GM18502 (cell line): Measurements from ENCODE around the gene CYP1B1.
"Not testable (repeated sequence)": the region's sequence is repeated elsewhere in the genome, so short reads cannot be mapped to it uniquely, and the experiment has no call there.

Experiments
- ATAC-seq: cut with Tn5 transposase; IDR thresholded peaks from one replicate; pipeline ENCODE4 v1.9.1; 2021; ENCODE audit warnings: mild to moderate bottlenecking; ENCODE audit not compliant: unreplicated experiment, poor library complexity

The CYP1B1 gene

GRCh38 chr2:38075507-38076151 is at the start of gene CYP1B1:
CYP1B1 (minus strand) TSS chr2:38076151; CDS start chr2:38075388, 763 bp downstream.
- ATAC-seq, result no peak

GRCh38 chr2:38125007-38125406 is 49.1 kb upstream of the CYP1B1 start:
- no peak for ATAC-seq

GRCh38 chr2:38123911-38124310 is 48.0 kb upstream of the CYP1B1 start:
- no peak for ATAC-seq

- ATAC-seq, result no peak
Measured at GRCh38 chr2:38122344-38122743, 46.4 kb upstream of the CYP1B1 start.

GRCh38 chr2:38121481-38121880 is 45.5 kb upstream of the CYP1B1 start:
- ATAC-seq, result no peak

- ATAC-seq, result no peak
Measured at GRCh38 chr2:38120829-38121228, 44.9 kb upstream of the CYP1B1 start.

GRCh38 chr2:38120264-38120592 is 44.3 kb upstream of the CYP1B1 start:
- ATAC-seq, result no peak

GRCh38 chr2:38116762-38117161 is 40.8 kb upstream of the CYP1B1 start:
- no peak for ATAC-seq

- no peak for ATAC-seq
Measured at GRCh38 chr2:38115216-38116032, 39.5 kb upstream of the CYP1B1 start.

- ATAC-seq, result no peak
Measured at GRCh38 chr2:38113981-38114708, 38.2 kb upstream of the CYP1B1 start.

- no peak for ATAC-seq
Measured at GRCh38 chr2:38113051-38113450, 37.1 kb upstream of the CYP1B1 start.

GRCh38 chr2:38111350-38111749 is 35.4 kb upstream of the CYP1B1 start:
- ATAC-seq, result not testable (repeated sequence)

- no peak for ATAC-seq
Measured at GRCh38 chr2:38109732-38110181, 33.8 kb upstream of the CYP1B1 start.

GRCh38 chr2:38108907-38109731 is 33.2 kb upstream of the CYP1B1 start:
- no peak for ATAC-seq

GRCh38 chr2:38107738-38108410 is 31.9 kb upstream of the CYP1B1 start:
- no peak for ATAC-seq

GRCh38 chr2:38106405-38107094 is 30.6 kb upstream of the CYP1B1 start:
- no peak for ATAC-seq

GRCh38 chr2:38105922-38106321 is 30.0 kb upstream of the CYP1B1 start:
- no peak for ATAC-seq

- no peak for ATAC-seq
Measured at GRCh38 chr2:38104598-38104997, 28.6 kb upstream of the CYP1B1 start.

- ATAC-seq, result no peak
Measured at GRCh38 chr2:38100328-38100727, 24.4 kb upstream of the CYP1B1 start.
